GM21360 (cell line): ENCODE data around the gene CTXND2.

Experiments
- ATAC-seq: cut with Tn5 transposase; IDR thresholded peaks from one replicate; pipeline ENCODE4 v1.9.1; 2021; ENCODE audit warnings: mild to moderate bottlenecking, moderate library complexity; ENCODE audit not compliant: unreplicated experiment

The CTXND2 gene

GRCh38 chr1:150957666-150958065 is 70.7 kb downstream of the CTXND2 start:
- ATAC-seq, result no peak

- no peak for ATAC-seq
Measured at GRCh38 chr1:150960646-150961045, 73.7 kb downstream of the CTXND2 start.

- ATAC-seq, result no peak
Measured at GRCh38 chr1:150961756-150962155, 74.8 kb downstream of the CTXND2 start.
